HepG2 (cell line): ENCODE data around the gene SLC34A3. TPM values are rescaled to one million over a fixed set of nuclear protein-coding genes. Genes with fewer than 3 reads are reported as not detected.

Experiments
- ARID3A ChIP-seq: IDR thresholded peaks from 2 replicates; pipeline ENCODE4 v1.6.1; 2012; ENCODE audit warnings: low read depth, low read length, improper control_type of control experiment
- BRD4 ChIP-seq: sonication (generic); formaldehyde crosslinking; IDR thresholded peaks from 2 replicates; pipeline ENCODE4 v1.4.0; 2020; ENCODE audit warnings: missing genetic modification reagents
- EED ChIP-seq: sonication (generic); formaldehyde crosslinking; IDR thresholded peaks from 2 replicates; pipeline ENCODE4 v1.5.0; 2020; ENCODE audit warnings: mild to moderate bottlenecking, missing genetic modification reagents
- GZF1 ChIP-seq: sonication (generic); formaldehyde crosslinking; IDR thresholded peaks from 2 replicates; pipeline ENCODE4 v1.5.1; 2020; ENCODE audit warnings: mild to moderate bottlenecking, missing genetic modification reagents
- KLF11 ChIP-seq: IDR thresholded peaks from 2 replicates; pipeline ENCODE4 v1.6.1; 2016; ENCODE audit warnings: missing compliant biosample characterization
- NR1H2 ChIP-seq: sonication (generic); formaldehyde crosslinking; IDR thresholded peaks from 2 replicates; pipeline ENCODE4 v1.8.1; 2022; ENCODE audit warnings: low read depth, missing genetic modification reagents, borderline replicate concordance
- NR2F6 ChIP-seq, 2 experiments: IDR thresholded peaks; 2 replicates each; pipeline ENCODE4 v1.6.1; 2016; ENCODE audit warnings: antibody characterized with exemption in 1 of 2, mild to moderate bottlenecking in 1 of 2
- PHB2 ChIP-seq: fragments of 450-650 bp; IDR thresholded peaks from 2 replicates; pipeline ENCODE4 v1.6.1; 2018; ENCODE audit not compliant: partially characterized antibody
- RAD51 ChIP-seq: fragments of 450-650 bp; IDR thresholded peaks from 2 replicates; pipeline ENCODE4 v1.6.1; 2016; ENCODE audit warnings: borderline replicate concordance
- RARA ChIP-seq: IDR thresholded peaks from 2 replicates; pipeline ENCODE4 v1.6.1; 2016; ENCODE audit warnings: missing genetic modification reagents, missing compliant biosample characterization
- RFX1 ChIP-seq: fragments of 450-650 bp; IDR thresholded peaks from 2 replicates; pipeline ENCODE4 v1.6.1; 2017
- ZFYVE20 ChIP-seq: sonication (generic); formaldehyde crosslinking; IDR thresholded peaks from 2 replicates; pipeline ENCODE4 v1.8.0; 2023; ENCODE audit warnings: low read depth, mild to moderate bottlenecking, moderate library complexity, missing genetic modification reagents, borderline replicate concordance
- ZNF142 ChIP-seq: sonication (generic); formaldehyde crosslinking; IDR thresholded peaks from 2 replicates; pipeline ENCODE4 v1.4.0; 2020; ENCODE audit warnings: missing genetic modification reagents
- ZNF335 ChIP-seq: sonication (generic); formaldehyde crosslinking; IDR thresholded peaks from 2 replicates; pipeline ENCODE4 v1.4.0; 2020; ENCODE audit warnings: missing genetic modification reagents
- ZNF749 ChIP-seq: sonication (generic); formaldehyde crosslinking; IDR thresholded peaks from 2 replicates; pipeline ENCODE4 v1.8.0; 2022; ENCODE audit warnings: mild to moderate bottlenecking, missing genetic modification reagents, moderate library complexity, borderline replicate concordance
- ZNF772 ChIP-seq: sonication (generic); formaldehyde crosslinking; IDR thresholded peaks from 2 replicates; pipeline ENCODE4 v1.5.0; 2020; ENCODE audit warnings: mild to moderate bottlenecking, missing genetic modification reagents
- ZSCAN20 ChIP-seq: sonication (generic); formaldehyde crosslinking; IDR thresholded peaks from 2 replicates; pipeline ENCODE4 v1.4.0; 2020; ENCODE audit warnings: missing genetic modification reagents, mild to moderate bottlenecking, borderline replicate concordance
- ZSCAN31 ChIP-seq: sonication (generic); formaldehyde crosslinking; IDR thresholded peaks from 2 replicates; pipeline ENCODE4 v1.5.0; 2020; ENCODE audit warnings: low read depth, mild to moderate bottlenecking, missing genetic modification reagents
- polyA plus RNA-seq, 8 experiments: library from polyadenylated mRNA; depleted of rRNA in 3 of 8; stranded (reverse) in 7 of 8; unstranded in 1 of 8; fragments of >200 nt; fragmentation: Illumina TruSeq in 4 of 8; extraction: Trizol in 4 of 8; gene quantifications; 2 replicates each; pipeline versions ENCODE4 v1.2.1 to v1.2.3, GENCODE V29; 2011 to 2016; ENCODE audit warnings: low read depth in 4 of 8, missing spikeins in 1 of 8, mixed read lengths in 1 of 8; ENCODE audit not compliant: insufficient read depth in 1 of 8
- total RNA-seq, 5 experiments: library from RNA; depleted of rRNA; stranded (reverse); fragments of >200 nt; fragmentation: Illumina TruSeq; extraction: Trizol; gene quantifications; 2 replicates each; pipeline ENCODE4 v1.2.3, GENCODE V29; 2016; ENCODE audit warnings: low read depth in 1 of 5
- TF ChIP-seq, protein P1 (sequence below): sonication (generic); formaldehyde crosslinking; IDR thresholded peaks from 2 replicates; pipeline ENCODE4 v1.5.1; 2020; ENCODE audit warnings: mild to moderate bottlenecking, missing genetic modification reagents

Gene SLC34A3
- total and polyA plus RNA-seq, 2 of the 13 experiments (the other 11 are each of a cell fraction or from before 2014, with no cell fraction given): 0.07 to 1.0 TPM

GRCh38 chr9:137236238-137236935 lies 5.7 kb downstream of the SLC34A3 start (continued):
- TF ChIP-seq, protein P1, sequence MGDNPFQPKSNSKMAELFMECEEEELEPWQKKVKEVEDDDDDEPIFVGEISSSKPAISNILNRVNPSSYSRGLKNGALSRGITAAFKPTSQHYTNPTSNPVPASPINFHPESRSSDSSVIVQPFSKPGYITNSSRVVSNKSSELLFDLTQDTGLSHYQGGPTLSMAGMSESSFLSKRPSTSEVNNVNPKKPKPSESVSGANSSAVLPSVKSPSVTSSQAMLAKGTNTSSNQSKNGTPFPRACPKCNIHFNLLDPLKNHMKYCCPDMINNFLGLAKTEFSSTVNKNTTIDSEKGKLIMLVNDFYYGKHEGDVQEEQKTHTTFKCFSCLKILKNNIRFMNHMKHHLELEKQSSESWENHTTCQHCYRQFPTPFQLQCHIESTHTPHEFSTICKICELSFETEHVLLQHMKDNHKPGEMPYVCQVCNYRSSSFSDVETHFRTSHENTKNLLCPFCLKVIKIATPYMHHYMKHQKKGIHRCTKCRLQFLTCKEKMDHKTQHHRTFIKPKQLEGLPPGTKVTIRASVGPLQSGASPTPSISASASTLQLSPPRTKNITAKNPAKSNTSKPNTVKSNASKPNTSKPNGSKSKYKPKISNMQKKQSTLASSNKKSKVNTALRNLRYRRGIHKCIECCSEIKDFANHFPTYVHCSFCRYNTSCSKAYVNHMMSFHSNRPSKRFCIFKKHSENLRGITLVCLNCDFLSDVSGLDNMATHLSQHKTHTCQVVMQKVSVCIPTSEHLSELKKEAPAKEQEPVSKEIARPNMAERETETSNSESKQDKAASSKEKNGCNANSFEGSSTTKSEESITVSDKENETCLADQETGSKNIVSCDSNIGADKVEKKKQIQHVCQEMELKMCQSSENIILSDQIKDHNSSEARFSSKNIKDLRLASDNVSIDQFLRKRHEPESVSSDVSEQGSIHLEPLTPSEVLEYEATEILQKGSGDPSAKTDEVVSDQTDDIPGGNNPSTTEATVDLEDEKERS (CRISPR knock-in tag): peak; percentile 80
- TF ChIP-seq KLF11 (CRISPR knock-in tag) (no peak), RFX1 (no peak), RAD51 (no peak), NR2F6 (IDR thresholded peaks at IDR 0.05) (peak; percentile 91), NR2F6 (CRISPR knock-in tag; IDR thresholded peaks at IDR 0.05) (peak; percentile 90), GZF1 (CRISPR knock-in tag) (no peak), ARID3A (no peak), NR1H2 (no peak; the same call in 1 of the 2 replicates), BRD4 (CRISPR knock-in tag) (0 out of 2 replicates have a peak, but pooled peaks have one; percentile 62), ZSCAN31 (CRISPR knock-in tag) (peak; percentile 71; the same call in 1 of the 2 replicates), ZNF335 (CRISPR knock-in tag) (no peak), ZNF749 (CRISPR knock-in tag) (no peak), ZNF142 (CRISPR knock-in tag) (no peak; the same call in 1 of the 2 replicates), RARA (CRISPR knock-in tag) (peak; percentile 82), PHB2 (no peak), EED (CRISPR knock-in tag) (no peak; the same call in 1 of the 2 replicates), ZFYVE20 (no peak), ZNF772 (no peak), ZSCAN20 (peak; percentile 49; the same call in 1 of the 2 replicates)
